ENCODE data around the gene KCNIP1.

DNA sequence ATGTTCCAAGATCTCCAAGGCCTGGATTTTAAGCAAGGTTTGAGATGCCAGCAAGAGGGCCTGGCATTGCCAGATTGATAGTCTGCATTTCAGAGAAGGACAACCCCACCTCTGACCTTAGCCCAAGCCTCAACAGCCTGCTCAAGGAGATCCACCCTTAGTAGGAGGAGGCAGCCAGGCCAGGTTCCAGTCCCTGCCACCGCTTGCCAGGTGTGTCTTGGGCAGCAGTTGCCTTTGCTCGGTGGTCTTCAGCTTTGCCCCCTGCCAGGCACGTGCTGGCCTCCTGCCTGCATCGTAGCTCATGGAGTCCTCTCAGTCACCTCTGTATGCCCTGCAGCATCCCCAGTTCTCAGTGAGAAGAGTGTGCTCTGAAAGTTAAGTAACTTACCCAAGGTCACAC is 134.2 kb downstream of the KCNIP1 start:
- no peak for TF ChIP-seq CTCF (IDR thresholded peaks at IDR 0.05)
- TF ChIP-seq EP300 (IDR thresholded peaks at IDR 0.05) = no peak
- TF ChIP-seq POLR2A (IDR thresholded peaks at IDR 0.05) = no peak

All from stomach (tissue), 4 donors.